DMS153 treated with DMSO at 0.1 percent for 48 hours (cell line): ENCODE data around the gene FKRP.

Experiments used
- DNase-seq: peaks from one replicate; lab custom pipeline; 2025; ENCODE audit not compliant: unreplicated experiment; lab: John Stamatoyannopoulos, UW

Gene FKRP

DNA sequence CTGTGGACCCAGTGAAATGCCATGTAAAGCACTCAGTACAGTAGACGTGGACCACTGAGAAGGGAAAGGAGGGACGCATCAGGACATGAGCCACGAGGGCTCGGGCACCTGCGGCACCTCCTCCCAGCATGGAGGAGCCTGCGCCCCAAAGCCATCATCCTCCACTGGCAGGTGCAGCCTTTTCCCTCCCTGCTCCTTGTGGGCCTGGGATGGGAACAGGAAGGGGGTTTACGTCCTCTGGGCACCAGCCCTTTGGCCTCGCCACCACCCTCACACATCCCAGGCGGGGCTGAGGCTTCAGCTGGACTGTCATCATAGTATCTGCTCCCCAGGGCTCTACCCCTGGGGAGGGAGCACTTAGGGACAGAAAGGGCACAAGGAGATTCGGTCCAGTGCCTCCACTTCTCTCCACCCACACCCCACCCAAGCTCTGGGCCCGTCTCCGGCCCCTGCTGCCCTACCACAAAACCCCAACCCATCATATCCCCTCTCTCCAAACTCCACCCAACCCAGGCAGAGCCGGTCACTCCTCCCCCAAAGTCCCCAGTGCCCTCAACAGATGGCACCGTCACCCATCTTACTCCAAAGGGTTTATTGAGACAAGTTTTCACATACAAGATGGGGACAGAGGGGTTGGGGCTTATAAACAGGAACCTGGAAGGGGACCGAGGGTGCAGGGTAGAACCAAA, 26.8 kb upstream of the FKRP start:
- DNase-seq, result no peak

DNA sequence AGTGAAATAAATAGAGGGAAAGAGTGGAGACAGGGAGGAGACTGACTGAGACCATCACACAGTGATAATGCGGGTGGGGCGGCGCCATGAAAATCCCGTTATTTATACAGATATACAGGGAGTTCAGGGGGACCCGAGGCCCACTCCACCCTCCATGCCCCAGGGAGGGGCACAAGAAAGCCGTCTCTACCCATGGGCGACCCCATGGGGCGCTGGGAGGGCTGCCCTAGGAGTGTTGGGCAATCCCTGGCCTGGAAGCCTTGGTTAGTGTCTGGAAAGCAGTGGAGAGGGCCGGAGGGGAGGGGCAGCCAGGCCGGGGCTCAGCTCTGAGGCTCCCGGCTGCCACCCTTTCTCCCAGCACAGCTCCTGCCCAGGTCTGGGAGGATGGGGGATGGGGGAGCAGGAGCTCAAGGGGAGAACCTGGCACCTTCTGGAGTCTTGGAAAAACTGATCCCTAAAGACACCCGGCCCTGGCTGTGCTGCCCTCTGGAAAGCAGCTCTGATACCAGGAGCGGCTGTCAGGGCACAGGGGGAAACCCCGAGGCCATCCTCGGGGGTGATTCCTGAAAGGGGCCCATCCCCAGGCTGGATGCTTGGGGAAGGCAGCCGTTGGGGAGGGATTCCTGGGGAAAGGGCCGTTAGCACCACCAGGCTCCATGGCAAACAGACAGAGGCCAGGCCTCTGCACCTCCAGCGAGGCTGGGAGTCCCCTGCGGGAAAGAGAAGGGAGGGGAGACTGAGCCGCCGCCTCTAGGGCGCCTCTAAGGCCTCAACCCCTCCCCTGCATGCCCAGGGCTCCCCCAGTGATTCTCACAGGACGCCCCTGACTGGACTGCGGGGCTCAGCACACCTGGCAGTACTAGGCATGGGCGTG, 26.0 kb upstream of the FKRP start:
- no peak for DNase-seq

GRCh38 chr19:46720503-46721239, 25.2 kb upstream of the FKRP start:
- DNase-seq, result no peak

GRCh38 chr19:46721269-46722003, 24.4 kb upstream of the FKRP start:
- DNase-seq, result no peak

DNA sequence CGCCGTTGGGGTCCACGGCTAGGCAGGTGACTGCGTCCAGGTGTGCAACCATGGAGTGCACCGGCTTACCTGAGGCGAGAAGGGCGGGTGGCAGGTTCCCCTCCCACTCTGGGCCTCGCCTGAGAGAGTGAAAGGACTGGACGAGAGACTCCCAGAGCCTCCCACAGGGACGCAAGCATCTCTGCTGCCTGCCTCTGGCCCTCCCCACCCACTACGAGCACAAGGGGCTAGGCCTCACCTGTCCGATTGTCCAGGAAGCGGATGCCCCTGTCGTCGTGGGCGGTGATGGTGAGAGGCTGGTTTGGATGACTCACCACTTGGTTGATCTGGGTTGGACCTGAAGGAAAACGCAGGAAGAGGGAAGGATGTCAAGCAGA, 23.9 kb upstream of the FKRP start:
- DNase-seq, result no peak

DNA sequence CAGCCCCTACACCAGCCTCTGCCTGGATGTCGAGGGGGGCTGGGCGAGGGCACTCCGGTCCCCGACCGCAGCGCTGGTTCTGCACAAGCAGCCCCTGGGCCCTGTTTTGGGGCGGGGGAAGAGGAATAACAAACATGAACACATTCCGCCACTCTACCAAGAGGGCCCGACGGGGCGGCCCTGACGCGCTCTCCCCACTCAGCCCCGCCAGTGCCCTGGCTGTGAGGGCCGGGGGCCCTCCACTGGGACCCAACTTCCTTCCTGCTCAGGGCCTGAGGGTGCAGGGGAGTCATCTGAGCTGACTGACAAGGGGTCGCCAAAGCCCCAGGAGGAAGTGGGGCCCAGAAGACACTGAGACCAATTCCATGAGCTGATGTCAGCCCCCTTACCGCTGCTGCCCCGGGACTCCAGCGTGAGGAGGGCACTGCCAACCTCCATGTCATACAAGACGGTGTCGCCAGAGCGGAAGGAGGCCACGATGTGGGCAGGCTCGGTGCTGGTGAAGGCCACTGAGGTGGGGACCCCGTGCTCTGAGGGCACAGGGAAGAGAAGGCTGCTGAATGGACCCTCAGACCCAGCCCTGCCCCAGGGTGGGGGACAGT, 23.3 kb upstream of the FKRP start:
- no peak for DNase-seq

- no peak for DNase-seq
Measured at GRCh38 chr19:46723023-46723461, 22.8 kb upstream of the FKRP start.

GRCh38 chr19:46723471-46723870, 22.4 kb upstream of the FKRP start:
- no peak for DNase-seq

DNA sequence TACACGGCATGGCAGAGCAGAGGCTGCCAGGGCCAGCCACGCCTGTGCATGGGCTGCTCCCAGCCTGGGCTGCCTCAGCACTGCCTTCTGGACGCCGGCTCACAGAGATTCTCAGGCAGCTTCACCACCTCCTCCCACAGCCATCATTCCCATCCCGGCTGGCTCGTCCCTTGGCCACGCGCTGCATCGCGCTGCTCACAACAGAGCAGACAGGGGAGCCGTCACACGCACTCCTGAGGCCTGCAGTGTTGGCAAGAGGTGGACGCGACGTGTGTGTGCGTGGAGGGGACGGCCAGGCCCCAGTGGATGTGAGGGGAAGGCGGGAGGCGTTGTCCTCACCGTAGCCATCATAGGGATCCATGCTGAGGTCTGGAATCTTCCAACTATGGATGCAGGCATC, 21.4 kb upstream of the FKRP start:
- no peak for DNase-seq

- no peak for DNase-seq
Measured at GRCh38 chr19:46725036-46725820, 20.6 kb upstream of the FKRP start.

GRCh38 chr19:46725859-46726393, 19.9 kb upstream of the FKRP start:
- no peak for DNase-seq

- no peak for DNase-seq
Measured at GRCh38 chr19:46726551-46726950, 19.3 kb upstream of the FKRP start.

GRCh38 chr19:46726971-46727501, 18.8 kb upstream of the FKRP start:
- no peak for DNase-seq

GRCh38 chr19:46727757-46728156, 18.1 kb upstream of the FKRP start:
- no peak for DNase-seq

- no peak for DNase-seq
Measured at GRCh38 chr19:46728208-46728607, 17.6 kb upstream of the FKRP start.

DNA sequence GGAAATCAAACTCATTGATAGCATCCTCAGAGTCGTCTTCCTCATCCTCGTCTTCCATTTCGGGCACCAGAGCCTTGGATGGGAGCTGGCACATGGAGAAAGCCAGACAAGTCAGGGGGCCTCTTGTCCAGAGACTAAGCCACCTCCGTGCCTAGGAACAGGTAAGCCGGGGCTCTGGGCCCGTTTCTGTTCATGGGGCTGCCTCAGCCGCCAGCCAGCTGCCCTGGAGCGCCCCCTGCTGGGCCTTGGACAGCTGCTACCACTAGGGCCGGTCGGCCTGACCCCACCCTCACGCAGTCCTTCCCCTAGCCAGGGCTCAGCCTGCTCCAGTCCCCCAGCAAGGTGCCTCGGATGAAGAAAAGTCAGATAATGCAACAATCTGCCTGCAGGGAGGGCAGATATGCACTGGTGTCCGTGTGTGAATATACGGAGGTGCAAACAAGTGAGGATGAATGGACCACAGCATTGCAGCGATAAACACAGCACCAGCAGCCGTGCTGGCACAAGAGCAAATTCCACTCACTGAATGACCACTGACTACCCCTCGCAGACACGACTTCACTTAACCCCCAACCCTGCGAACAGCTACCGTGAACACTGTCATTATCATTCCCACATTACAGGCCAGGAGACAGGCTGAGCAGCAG, 17.0 kb upstream of the FKRP start:
- no peak for DNase-seq

- no peak for DNase-seq
Measured at GRCh38 chr19:46729696-46730095, 16.2 kb upstream of the FKRP start.

GRCh38 chr19:46730187-46730586, 15.7 kb upstream of the FKRP start:
- DNase-seq, result no peak

- DNase-seq, result no peak
Measured at GRCh38 chr19:46730595-46730994, 15.3 kb upstream of the FKRP start.
